T-helper 1 cell treated with Interleukin-12 subunit alpha and Interleukin-12 subunit beta and Interleukin-4 antibody, amounts not matched to agents 30 μg/mL and 1 μg/mL, for 36 hours (primary cell): ENCODE data around the gene SPIN3.
"Not testable (repeated sequence)": the region's sequence is repeated elsewhere in the genome, so short reads cannot be mapped to it uniquely, and the experiment has no call there.

Source experiments
- H3K27ac Mint-ChIP-seq: one replicate; pipeline ENCODE4 v1.8.0; 2021; ENCODE audit warnings: mild to moderate bottlenecking, mixed read lengths
- H3K27me3 Mint-ChIP-seq: one replicate; pipeline ENCODE4 v1.8.0; 2021; ENCODE audit warnings: low read depth, mixed read lengths
- H3K36me3 Mint-ChIP-seq: one replicate; pipeline ENCODE4 v1.8.0; 2021; ENCODE audit warnings: low read depth, mixed read lengths
- H3K4me1 Mint-ChIP-seq: one replicate; pipeline ENCODE4 v1.8.0; 2021; ENCODE audit warnings: low read depth, mixed read lengths
- H3K4me3 Mint-ChIP-seq: one replicate; pipeline ENCODE4 v1.8.0; 2021; ENCODE audit warnings: mild to moderate bottlenecking, moderate library complexity, mixed read lengths
- H3K9me3 Mint-ChIP-seq: one replicate; pipeline ENCODE4 v1.8.0; 2021; ENCODE audit warnings: mixed read lengths

SPIN3 gene

GRCh38 chrX:56995271-56995994 is at the start of gene SPIN3:
Gene SPIN3, minus strand, starts transcription at chrX:56995541. Its CDS starts 594 bp downstream, at chrX:56994947.
- H3K36me3 Mint-ChIP-seq = peaks cover 21% of the 10 kb centered on the region
- peak within 1 kb of the TSS; percentile 87 for H3K27ac Mint-ChIP-seq
- H3K4me3 Mint-ChIP-seq = peak within 1 kb of the TSS; percentile 91
- H3K27me3 Mint-ChIP-seq = no peaks in the 10 kb centered on the region
- no peaks in the 10 kb centered on the region for H3K9me3 Mint-ChIP-seq
- peaks cover 23% of the 10 kb centered on the region for H3K4me1 Mint-ChIP-seq

GRCh38 chrX:57044245-57044644 is 48.9 kb upstream of the SPIN3 start:
- Mint-ChIP-seq H3K9me3 (peaks cover 3% of the 10 kb centered on the region), H3K4me1 (no peaks in the 10 kb centered on the region), H3K27me3 (no peaks in the 10 kb centered on the region), H3K4me3 (no peak overlapping the region), H3K36me3 (no peaks in the 10 kb centered on the region), H3K27ac (no peak overlapping the region)

GRCh38 chrX:57037265-57037664 is 41.9 kb upstream of the SPIN3 start:
- H3K27me3 Mint-ChIP-seq, H3K4me3 Mint-ChIP-seq, H3K27ac Mint-ChIP-seq, H3K36me3 Mint-ChIP-seq, H3K4me1 Mint-ChIP-seq, H3K9me3 Mint-ChIP-seq: not testable (repeated sequence)

DNA sequence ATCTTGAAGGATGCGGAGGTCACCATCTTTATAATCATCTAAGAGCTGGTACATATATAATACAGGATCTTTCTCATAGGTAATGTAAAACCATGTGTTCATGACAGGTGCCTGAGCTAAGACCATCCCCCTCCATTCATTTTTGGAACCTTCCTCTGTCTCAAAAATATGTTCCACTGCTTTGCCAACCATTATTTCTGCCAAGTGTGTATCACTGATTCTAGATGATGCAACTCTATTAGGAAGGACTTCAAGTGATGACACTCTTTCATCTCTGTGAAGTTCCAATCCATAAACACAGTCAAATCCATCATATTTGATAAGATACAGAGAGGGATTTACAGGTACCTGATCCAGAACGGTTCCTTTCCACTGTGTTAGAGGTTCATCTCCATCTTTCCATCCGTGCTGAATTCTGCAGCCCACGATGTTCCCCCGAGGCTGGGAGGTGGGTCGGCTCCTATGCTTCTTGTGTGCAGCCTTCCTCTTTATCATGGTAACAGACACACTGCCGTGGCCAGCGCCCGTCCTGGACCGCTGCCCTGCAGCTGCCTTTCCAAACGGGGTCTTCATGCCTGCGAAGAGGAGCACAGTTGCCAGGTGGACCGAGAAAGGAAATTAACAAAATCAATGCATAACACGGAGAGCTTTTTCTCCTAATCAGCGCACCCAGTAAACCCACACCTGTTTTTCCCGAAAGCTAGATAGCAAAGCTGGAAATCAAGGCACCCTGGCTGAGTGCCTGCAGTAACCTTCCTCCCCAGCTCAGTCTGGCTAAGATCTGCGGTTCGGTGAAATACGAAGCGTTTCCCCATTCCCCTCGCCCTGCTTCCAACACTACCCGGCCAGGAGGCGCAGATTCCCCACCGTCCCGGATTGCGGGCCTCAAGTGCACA is 718 bp downstream of the SPIN3 start:
- peaks cover 21% of the 10 kb centered on the region for H3K36me3 Mint-ChIP-seq
- no peak overlapping the region for H3K27ac Mint-ChIP-seq
- H3K9me3 Mint-ChIP-seq = no peaks in the 10 kb centered on the region
- peaks cover 23% of the 10 kb centered on the region for H3K4me1 Mint-ChIP-seq
- peak overlapping the region; percentile 91 for H3K4me3 Mint-ChIP-seq
- H3K27me3 Mint-ChIP-seq = no peaks in the 10 kb centered on the region

DNA sequence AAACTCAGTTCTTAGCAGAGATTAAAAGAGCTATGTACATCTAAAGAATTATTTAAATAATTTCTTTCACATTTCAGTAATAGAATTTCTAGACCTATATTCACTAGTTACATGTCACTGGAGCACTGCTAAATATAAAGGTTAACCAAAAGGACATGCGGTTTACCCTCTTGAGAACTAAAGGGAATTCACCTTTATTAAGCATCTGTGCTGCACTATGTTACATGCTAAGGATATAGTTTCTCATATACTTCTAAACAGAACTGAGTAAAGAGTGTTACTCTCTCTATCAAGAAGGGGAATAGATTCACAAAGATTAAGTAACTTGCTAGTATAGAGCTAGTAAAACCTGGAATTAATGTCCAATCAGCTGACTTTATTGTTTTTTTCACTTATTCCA is 7.6 kb downstream of the SPIN3 start:
- Mint-ChIP-seq H3K36me3 (peaks cover 34% of the 10 kb centered on the region), H3K4me1 (peaks cover 24% of the 10 kb centered on the region), H3K4me3 (no peak overlapping the region), H3K27ac (no peak overlapping the region), H3K27me3 (no peaks in the 10 kb centered on the region), H3K9me3 (no peaks in the 10 kb centered on the region)

- H3K27ac Mint-ChIP-seq = no peak overlapping the region
- H3K4me1 Mint-ChIP-seq = peaks cover 18% of the 10 kb centered on the region
- H3K4me3 Mint-ChIP-seq = no peak overlapping the region
Measured at GRCh38 chrX:56986138-56986537, 9.2 kb downstream of the SPIN3 start.

DNA sequence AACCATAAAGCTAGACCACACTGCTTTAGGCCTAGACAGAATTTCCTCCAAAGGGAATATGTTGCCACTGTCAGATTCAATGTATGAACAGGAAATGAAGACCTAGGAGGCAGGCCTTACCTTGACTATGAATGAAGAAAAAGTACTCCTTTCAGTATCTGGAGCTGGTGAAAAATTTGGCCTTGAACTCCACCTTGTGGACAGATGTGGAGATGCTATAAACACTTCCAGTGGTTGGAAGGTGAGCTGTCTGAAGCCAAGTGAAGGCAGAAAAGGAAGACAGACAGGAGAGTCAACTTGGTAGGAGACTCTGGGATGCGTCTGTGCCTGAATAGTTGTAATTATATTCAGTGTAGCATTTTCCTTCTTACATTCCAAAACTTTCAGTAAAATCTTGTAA is 17.2 kb downstream of the SPIN3 start:
- Mint-ChIP-seq H3K9me3 (no peaks in the 10 kb centered on the region), H3K27me3 (no peaks in the 10 kb centered on the region), H3K27ac (no peak overlapping the region), H3K36me3 (peaks cover 11% of the 10 kb centered on the region), H3K4me3 (no peak overlapping the region), H3K4me1 (no peaks in the 10 kb centered on the region)

More at GRCh38 chrX:56986138-56986537, 9.2 kb downstream of the SPIN3 start:
- H3K27me3 Mint-ChIP-seq = no peaks in the 10 kb centered on the region
- peaks cover 28% of the 10 kb centered on the region for H3K36me3 Mint-ChIP-seq
- no peaks in the 10 kb centered on the region for H3K9me3 Mint-ChIP-seq

GRCh38 chrX:56975611-56976010 is 19.7 kb downstream of the SPIN3 start:
- Mint-ChIP-seq H3K27ac (no peak overlapping the region), H3K9me3 (no peaks in the 10 kb centered on the region), H3K36me3 (peaks cover 8% of the 10 kb centered on the region), H3K4me3 (no peak overlapping the region), H3K27me3 (no peaks in the 10 kb centered on the region), H3K4me1 (no peaks in the 10 kb centered on the region)

DNA sequence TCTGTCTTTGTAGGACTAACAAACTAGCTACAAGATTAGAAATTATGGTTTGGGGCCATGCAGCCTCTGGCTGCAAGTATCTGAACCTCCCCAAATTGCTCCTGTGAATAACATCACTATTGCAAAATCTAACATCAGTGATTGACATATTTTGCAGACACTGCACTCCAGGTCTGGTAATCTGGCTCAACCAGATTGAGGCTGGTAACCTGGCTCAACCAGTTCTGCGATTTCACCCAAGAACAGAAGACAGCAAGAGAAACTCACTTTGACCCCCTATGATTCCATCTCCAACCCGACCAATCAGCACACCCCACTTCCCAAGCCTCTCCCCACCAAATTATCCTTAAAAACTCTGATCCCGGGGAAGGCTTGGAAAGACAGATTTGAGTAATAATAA is 20.9 kb downstream of the SPIN3 start:
- Mint-ChIP-seq H3K4me3 (no peak overlapping the region), H3K9me3 (no peaks in the 10 kb centered on the region), H3K4me1 (no peaks in the 10 kb centered on the region), H3K27ac (no peak overlapping the region), H3K36me3 (peaks cover 8% of the 10 kb centered on the region), H3K27me3 (no peaks in the 10 kb centered on the region)

DNA sequence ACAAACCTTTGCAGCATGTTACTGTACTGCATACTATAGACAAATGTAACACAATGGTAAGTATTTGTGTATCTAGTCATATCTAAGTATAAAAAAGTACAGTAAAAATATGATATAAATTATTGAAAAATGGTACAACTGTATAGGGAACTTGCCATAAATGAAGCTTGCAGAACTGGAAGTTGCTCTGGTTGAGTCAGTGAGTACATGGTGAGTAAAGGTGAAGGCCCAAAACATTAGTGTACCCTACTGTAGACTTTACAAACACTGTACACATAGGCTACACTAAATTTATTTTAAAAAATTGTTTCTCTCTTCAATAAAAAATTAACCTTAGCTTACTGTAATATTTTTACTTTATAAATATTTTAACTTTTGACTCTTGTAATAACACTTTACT is 25.8 kb downstream of the SPIN3 start:
- H3K27ac Mint-ChIP-seq = no peak overlapping the region
- H3K9me3 Mint-ChIP-seq = no peaks in the 10 kb centered on the region

GRCh38 chrX:56968980-56969379 is 26.4 kb downstream of the SPIN3 start:
- Mint-ChIP-seq H3K4me3 (no peak overlapping the region), H3K4me1 (peaks cover 3% of the 10 kb centered on the region), H3K36me3 (peaks cover 5% of the 10 kb centered on the region), H3K27me3 (no peaks in the 10 kb centered on the region), H3K27ac (no peak overlapping the region), H3K9me3 (no peaks in the 10 kb centered on the region)

More for the DNA sequence above, 25.8 kb downstream of the SPIN3 start:
- H3K4me3 Mint-ChIP-seq = no peak overlapping the region
- H3K4me1 Mint-ChIP-seq = no peaks in the 10 kb centered on the region
- no peaks in the 10 kb centered on the region for H3K27me3 Mint-ChIP-seq
- H3K36me3 Mint-ChIP-seq = peaks cover 8% of the 10 kb centered on the region

DNA sequence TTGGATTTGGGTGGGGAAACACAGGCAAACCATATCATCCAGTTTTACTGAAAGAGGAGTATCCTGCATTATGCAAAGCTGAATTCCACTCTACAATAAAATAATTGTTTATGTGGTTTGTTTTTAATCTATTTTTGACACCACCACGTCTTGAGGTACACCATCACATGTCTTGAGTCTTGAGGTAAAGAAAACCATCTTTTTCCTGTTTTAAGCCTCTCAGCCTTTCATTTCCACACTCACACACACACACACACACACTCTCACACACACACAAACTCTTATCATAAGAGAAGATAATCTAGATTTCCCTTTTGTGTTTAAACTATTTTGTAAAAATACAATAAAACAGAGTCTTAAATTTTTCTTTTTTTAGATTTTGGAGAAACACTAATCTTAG is 32.0 kb downstream of the SPIN3 start:
- H3K4me1 Mint-ChIP-seq = peaks cover 7% of the 10 kb centered on the region
- no peaks in the 10 kb centered on the region for H3K27me3 Mint-ChIP-seq
- H3K4me3 Mint-ChIP-seq = no peak overlapping the region
- H3K9me3 Mint-ChIP-seq = no peaks in the 10 kb centered on the region
- H3K27ac Mint-ChIP-seq = no peak overlapping the region
- peaks cover 5% of the 10 kb centered on the region for H3K36me3 Mint-ChIP-seq

DNA sequence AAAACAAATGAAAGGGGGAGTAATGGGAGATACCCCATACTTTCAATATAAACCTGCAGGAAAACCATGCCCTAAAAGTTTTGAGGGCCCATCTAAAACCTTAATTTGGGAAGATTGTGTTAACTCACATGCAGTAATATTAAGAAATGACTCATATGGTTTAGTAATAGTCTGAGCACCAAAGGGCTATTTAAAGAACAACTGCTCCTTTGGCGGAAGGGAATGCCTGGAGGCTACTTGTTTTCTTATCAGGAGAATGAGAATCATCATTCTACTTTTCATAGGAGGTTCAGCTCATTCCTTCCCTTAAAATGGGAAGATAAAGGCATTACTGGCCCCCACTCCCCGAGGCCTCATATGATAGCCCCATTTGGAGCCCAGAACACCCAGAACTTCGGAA is 47.6 kb downstream of the SPIN3 start:
- Mint-ChIP-seq H3K4me1 (no peaks in the 10 kb centered on the region), H3K9me3 (peaks cover 26% of the 10 kb centered on the region), H3K4me3 (no peak overlapping the region), H3K27me3 (no peaks in the 10 kb centered on the region), H3K27ac (no peak overlapping the region), H3K36me3 (peaks cover 3% of the 10 kb centered on the region)

GRCh38 chrX:56946201-56946600 is 49.1 kb downstream of the SPIN3 start:
- H3K4me1 Mint-ChIP-seq, H3K27ac Mint-ChIP-seq, H3K36me3 Mint-ChIP-seq, H3K4me3 Mint-ChIP-seq, H3K27me3 Mint-ChIP-seq: not testable (repeated sequence)
- H3K9me3 Mint-ChIP-seq = peaks cover 18% of the 10 kb centered on the region

DNA sequence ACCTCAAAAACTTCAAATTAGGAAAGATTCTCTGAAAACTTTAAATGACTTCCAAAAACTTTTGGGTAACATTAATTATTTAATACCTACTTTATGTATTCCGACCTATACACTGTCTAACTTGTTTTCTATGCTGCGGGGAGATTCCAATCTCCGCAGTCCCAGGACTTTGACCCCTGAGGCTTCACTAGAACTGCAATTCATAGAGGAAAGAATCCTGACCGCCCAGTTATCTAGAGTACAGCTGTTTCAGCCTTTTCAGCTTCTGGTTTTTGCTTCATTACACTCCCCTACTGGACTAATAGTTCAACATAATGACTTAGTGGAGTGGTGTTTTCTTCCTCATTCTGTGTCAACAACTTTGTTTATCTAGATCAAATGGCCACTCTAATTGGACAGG is 50.1 kb downstream of the SPIN3 start:
- not testable (repeated sequence) for H3K27ac Mint-ChIP-seq, H3K4me1 Mint-ChIP-seq, H3K4me3 Mint-ChIP-seq, H3K27me3 Mint-ChIP-seq, H3K36me3 Mint-ChIP-seq
- H3K9me3 Mint-ChIP-seq = peaks cover 18% of the 10 kb centered on the region
